Measurements from ENCODE around the gene TTC21A. TPM values are rescaled to one million over a fixed set of nuclear protein-coding genes. Genes with fewer than 3 reads are reported as not detected.

The TTC21A gene
- total RNA-seq, 2 experiments from 2014 or later = 1.7 to 1.8 TPM

DNA sequence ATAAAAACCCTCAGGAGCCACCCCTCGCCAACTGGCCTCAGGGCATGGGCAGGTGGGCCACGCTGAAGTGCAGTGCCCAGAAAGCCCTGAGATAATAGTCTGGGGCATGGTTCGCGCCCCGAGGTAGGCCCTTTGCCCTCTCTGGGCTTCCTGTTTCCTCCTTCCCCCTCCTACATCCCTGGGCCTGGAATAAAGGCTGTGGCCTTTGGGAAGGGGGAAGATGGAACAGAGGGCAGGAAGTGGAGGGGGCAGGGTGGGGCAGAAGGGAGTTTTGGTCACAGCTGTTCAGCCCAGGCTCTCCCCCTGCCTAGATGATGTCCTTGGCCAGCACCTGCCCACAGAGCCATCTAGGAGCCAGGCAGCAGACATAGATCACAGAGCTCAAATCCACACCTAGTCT lies 34.6 kb downstream of the TTC21A start:
- H3K4me1 Mint-ChIP-seq (ENCODE audit: low read depth) = peaks cover 65% of the 10 kb centered on the region
- H3K36me3 Mint-ChIP-seq = peaks cover 59% of the 10 kb centered on the region
- H3K9me3 Mint-ChIP-seq = no peaks in the 10 kb centered on the region
- no peak for DNase-seq
- peak overlapping the region; percentile 23 for H3K27ac Mint-ChIP-seq
- CTCF ChIA-PET = interaction anchor here (1.6 to 2.7 kb wide), 2 partner anchors 146 to 236 kb away, joined by 3 to 7 read pairs; no protein-coding TSS in a partner anchor
- no peak overlapping the region for H3K4me3 Mint-ChIP-seq
- POLR2A ChIA-PET = no interaction called here
- intact Hi-C loops (cut with micrococcal nuclease) = no loop called here
- H3K27me3 Mint-ChIP-seq = no peaks in the 10 kb centered on the region

DNA sequence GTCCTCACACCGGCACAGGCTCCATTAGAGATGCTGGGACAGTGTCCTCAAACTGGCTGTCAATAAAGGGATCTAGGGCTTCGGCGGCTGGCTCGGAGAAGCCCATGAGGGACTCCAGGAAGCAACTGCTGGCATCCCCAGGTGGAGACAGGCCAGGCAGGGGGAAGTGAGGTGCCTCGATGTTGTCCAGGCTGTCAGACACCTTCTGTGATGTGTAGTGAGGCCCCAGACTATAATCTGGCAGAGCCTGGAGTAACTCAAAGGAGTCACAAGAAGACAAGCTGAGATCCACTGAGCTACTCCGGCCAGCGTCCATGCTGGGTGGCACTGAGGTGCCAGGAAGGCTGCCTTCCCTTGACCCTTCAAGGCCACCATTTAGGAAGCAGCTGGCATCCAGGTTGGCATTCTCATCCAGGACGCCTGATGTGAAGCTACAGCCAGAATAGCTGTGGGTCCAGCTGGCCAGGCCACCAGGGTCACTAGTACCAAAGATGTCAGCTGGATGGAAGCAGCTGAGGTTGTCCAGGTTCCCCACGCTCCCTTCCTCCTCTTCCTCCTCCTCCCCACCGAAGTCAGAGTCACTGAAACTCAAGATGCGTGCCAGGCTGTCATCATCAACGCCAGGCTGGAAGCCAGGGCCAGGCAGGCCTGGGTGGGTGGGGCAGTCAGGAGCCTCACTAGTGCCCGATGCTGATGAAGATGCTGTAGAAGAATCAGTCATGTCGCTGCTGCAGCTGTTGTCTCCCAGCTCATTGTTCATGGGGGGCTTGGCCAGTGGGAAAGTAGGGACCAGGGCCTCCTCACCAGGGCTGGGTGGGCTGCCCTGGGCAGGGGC lies 35.8 kb downstream of the TTC21A start:
- intact Hi-C loops (cut with micrococcal nuclease) = no loop called here
- CTCF ChIA-PET = interaction anchor here (1.4 to 2.7 kb wide), 3 partner anchors 145 to 235 kb away, joined by 3 to 7 read pairs (median 4); no protein-coding TSS in a partner anchor
- POLR2A ChIA-PET = interaction anchor here (1.1 kb wide), 1 partner anchor 8 kb away, joined by 3 read pairs; no protein-coding TSS in a partner anchor
- DNase-seq = no peak
- H3K36me3 Mint-ChIP-seq = peaks cover 68% of the 10 kb centered on the region
- no peaks in the 10 kb centered on the region for H3K9me3 Mint-ChIP-seq
- H3K27ac Mint-ChIP-seq = no peak overlapping the region
- H3K4me1 Mint-ChIP-seq (ENCODE audit: low read depth) = peaks cover 71% of the 10 kb centered on the region
- H3K27me3 Mint-ChIP-seq = no peaks in the 10 kb centered on the region
- no peak overlapping the region for H3K4me3 Mint-ChIP-seq

DNA sequence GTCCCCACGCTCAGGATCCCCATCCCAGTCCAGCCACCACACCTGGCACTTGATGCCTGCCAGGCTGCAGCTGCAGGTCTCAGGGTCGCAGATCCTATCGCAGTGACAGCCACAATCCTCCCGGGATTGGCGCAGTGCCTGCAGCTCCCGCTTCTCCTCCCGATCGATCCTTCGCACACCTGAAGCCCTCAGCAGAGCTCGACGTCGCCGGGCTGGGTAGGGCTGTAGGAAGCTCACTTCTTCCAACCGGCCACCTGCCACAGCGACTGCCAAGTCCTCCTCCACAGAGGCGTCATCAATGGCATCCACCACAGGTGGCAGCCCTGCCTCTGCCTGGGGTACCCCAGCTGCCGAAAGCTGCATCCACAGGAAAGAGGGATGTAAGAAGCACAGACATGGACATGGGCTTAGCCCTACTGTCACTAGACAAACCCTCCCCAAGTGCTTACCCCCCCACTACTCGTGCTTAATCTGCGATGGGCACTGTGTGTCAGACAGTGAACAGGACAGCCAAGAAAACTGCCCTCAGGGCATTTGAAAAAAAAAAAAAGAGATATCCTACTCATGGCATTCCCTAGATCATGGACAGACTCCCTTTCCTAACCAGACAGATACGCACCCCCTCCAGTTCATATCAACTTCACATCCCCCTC lies 36.7 kb downstream of the TTC21A start:
- peaks cover 77% of the 10 kb centered on the region for H3K36me3 Mint-ChIP-seq
- peaks cover 71% of the 10 kb centered on the region for H3K4me1 Mint-ChIP-seq (ENCODE audit: low read depth)
- intact Hi-C loops (cut with micrococcal nuclease) = no loop called here
- H3K27me3 Mint-ChIP-seq = no peaks in the 10 kb centered on the region
- no peak overlapping the region for H3K4me3 Mint-ChIP-seq
- H3K27ac Mint-ChIP-seq = peak overlapping the region; percentile 47
- CTCF ChIA-PET = interaction anchor here (2.7 kb wide), 1 partner anchor 144 kb away, joined by 7 read pairs; no protein-coding TSS in a partner anchor
- DNase-seq = no peak
- no peaks in the 10 kb centered on the region for H3K9me3 Mint-ChIP-seq
- POLR2A ChIA-PET = interaction anchor here (1.1 kb wide), 1 partner anchor 36 kb away, joined by 3 read pairs; the partner anchor contains the start of genes GORASP1 and TTC21A

DNA sequence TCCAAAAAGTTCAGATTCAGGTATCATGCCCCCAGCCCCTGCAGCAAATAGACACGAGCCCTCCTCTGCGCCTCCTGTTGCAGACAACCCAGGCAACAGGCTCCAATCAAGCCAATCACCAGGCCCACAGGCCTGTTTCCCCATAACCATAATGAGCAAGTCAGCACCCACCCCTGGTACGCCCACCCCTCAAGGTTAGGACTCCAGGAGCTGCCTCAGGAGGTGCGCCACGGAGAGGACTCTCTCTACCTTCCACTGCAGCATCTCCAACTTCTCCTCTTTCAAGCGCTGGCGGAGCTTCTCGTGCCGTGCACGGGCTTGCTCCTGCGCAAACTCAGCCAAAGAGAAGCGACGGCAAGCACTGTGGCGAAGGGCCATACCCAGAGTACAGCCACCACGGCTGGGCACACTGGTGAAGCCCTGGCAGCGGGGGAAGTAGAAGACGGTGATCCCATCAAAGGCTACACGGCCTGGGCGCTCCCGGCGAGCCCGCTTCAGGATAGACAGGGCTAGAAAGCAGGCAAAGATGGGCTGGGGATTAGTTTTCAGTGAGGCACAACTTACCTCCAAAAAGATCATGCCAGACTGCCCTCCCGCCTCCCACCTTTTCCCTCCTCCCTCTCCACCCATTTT lies 37.4 kb downstream of the TTC21A start:
- peaks cover 71% of the 10 kb centered on the region for H3K4me1 Mint-ChIP-seq (ENCODE audit: low read depth)
- POLR2A ChIA-PET = interaction anchor here (1.1 kb wide), 1 partner anchor 37 kb away, joined by 3 read pairs; the partner anchor contains the start of genes GORASP1 and TTC21A
- intact Hi-C loops (cut with micrococcal nuclease) = no loop called here
- H3K4me3 Mint-ChIP-seq = no peak overlapping the region
- CTCF ChIA-PET = interaction anchor here (1.3 kb wide), 1 partner anchor 147 kb away, joined by 6 read pairs; no protein-coding TSS in a partner anchor
- peak overlapping the region; percentile 47 for H3K27ac Mint-ChIP-seq
- no peak for DNase-seq
- peaks cover 84% of the 10 kb centered on the region for H3K36me3 Mint-ChIP-seq
- no peaks in the 10 kb centered on the region for H3K27me3 Mint-ChIP-seq
- no peaks in the 10 kb centered on the region for H3K9me3 Mint-ChIP-seq

DNA sequence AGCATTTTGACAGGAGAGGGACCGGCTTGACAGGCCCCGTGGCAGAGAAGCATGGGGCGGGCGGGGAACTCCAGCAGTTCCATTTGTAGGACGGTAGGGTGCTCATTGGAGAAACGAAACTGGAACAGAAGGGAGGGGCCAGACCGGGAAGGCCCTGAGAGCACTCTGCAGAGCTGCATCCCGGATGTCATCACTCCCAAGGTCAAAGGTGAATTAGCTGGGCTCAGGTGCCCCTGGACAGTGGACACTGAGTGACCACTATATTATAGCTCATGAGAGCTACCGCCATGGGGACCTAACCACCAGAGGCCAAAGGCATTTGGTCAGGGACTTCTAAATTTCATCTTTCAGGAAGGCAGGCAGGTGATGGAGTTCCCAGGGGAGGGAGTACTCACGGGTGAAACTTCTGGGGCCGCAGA lies 38.6 kb downstream of the TTC21A start:
- peaks cover 90% of the 10 kb centered on the region for H3K36me3 Mint-ChIP-seq
- H3K9me3 Mint-ChIP-seq = no peaks in the 10 kb centered on the region
- no peak for DNase-seq
- H3K4me3 Mint-ChIP-seq = peak overlapping the region; percentile 8
- ChIA-PET CTCF (interaction anchor here (1.1 to 1.3 kb wide), 2 partner anchors 12 to 146 kb away, joined by 3 to 6 read pairs; no protein-coding TSS in a partner anchor), POLR2A (interaction anchor here (1.8 kb wide), 1 partner anchor 38 kb away, joined by 6 read pairs; the partner anchor contains the start of genes GORASP1 and TTC21A)
- H3K27ac Mint-ChIP-seq = peak overlapping the region; percentile 97
- H3K4me1 Mint-ChIP-seq (ENCODE audit: low read depth) = peaks cover 72% of the 10 kb centered on the region
- intact Hi-C loops (cut with micrococcal nuclease) = no loop called here
- no peaks in the 10 kb centered on the region for H3K27me3 Mint-ChIP-seq

DNA sequence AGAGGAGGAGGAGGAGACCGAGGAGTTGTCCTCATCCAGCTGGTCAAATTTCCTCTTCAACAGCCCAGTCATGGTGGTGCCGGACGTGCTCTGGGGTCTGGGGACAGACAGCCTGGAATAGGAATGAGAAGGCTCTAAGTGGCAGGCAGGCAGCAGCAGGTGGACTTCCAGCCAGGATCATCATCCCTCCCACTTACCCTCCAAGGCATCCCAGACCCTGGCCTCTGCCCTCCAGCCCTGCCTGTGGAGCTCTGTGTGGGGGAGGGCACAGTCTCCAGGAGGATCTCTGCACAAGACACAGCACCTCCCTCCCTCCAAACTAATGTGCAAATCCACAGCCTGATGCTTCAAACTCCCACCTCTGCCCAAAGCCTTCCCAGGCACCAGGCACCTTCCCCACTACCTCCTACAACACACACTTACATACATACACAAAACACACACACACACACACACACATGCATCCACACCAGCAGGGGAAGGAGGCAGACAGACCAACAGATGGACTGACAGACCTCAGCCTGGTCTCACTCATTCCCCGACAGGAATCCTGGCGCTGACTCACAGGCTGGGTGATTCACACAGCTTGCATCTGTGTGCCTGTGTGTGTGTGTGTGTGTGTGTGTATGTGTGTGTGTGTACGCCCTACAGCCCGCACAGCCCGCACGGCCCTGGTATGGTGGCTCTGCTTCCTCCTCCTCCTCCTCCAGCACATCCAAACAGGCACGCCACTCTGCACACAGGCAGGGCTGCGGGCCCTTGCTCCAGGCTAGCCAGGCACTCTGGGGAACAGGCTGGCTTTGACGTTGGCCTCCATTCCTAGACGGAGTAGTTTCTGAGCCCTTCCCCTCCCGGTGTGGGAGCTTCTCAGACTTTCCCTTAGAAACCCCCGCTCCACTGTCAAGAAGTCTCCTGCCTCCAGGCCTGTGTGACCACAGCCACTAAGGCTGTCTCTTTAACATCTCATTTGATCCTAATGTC lies 39.4 kb downstream of the TTC21A start:
- peak; percentile 90 for DNase-seq
- CTCF ChIA-PET = interaction anchor here (0.6 to 1.1 kb wide), 3 partner anchors 11 to 43 kb away, joined by 3 to 4 read pairs (median 3); no protein-coding TSS in a partner anchor
- POLR2A ChIA-PET = interaction anchor here (0.5 to 1.8 kb wide), 5 partner anchors 8 to 44 kb away, joined by 3 to 6 read pairs (median 3); partner anchors contain the start of genes GORASP1 and TTC21A
- Mint-ChIP-seq H3K27me3 (no peaks in the 10 kb centered on the region), H3K4me3 (peak overlapping the region; percentile 92), H3K9me3 (no peaks in the 10 kb centered on the region), H3K4me1 (ENCODE audit: low read depth) (peaks cover 69% of the 10 kb centered on the region), H3K27ac (peak overlapping the region; percentile 97), H3K36me3 (peaks cover 92% of the 10 kb centered on the region)
- intact Hi-C loops (cut with micrococcal nuclease) = loop anchor here (1.0 kb wide), 2 partner anchors 40 to 120 kb away; partner anchors contain the start of genes GORASP1 and TTC21A

DNA sequence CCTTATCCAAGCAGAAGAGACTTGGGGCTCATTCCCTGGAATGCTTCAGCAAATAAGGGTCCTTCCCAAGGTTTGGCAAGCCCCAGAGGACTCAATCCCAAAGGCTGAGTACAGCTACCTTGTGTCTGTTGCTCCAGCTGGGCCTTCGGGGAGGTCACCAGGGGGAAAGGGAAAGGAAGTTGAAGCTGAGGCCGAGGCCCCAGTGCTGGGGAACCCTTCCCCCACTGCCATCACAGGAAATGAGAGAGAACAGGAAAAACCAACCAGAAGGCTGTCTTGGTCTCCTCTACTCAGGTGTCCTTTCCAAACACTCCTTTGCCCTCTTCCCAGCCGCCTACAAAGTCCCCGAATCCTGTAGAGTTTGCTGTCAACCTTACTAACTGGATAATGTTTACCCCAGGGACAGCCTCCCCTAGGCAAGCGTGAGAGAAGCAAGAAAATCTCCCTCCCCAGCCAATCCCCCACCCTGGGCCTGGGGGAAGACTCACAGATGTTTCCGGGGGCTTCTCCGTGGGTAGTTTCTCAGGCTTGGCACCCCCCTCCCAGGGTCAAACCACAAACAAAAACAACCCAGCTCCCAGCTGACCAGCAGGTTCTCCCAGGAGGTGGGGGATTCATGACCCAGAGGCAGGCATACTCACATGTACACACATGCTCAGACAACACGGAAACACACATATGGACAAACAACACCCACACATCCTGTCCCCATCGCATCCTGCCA lies 40.4 kb downstream of the TTC21A start:
- POLR2A ChIA-PET = interaction anchor here (0.5 to 2.1 kb wide), 6 partner anchors 9 to 262 kb away, joined by 3 to 7 read pairs (median 4); partner anchors contain the start of genes GORASP1 and TTC21A
- Mint-ChIP-seq H3K4me1 (ENCODE audit: low read depth) (peaks cover 66% of the 10 kb centered on the region), H3K27me3 (no peaks in the 10 kb centered on the region), H3K4me3 (peak overlapping the region; percentile 92), H3K9me3 (no peaks in the 10 kb centered on the region), H3K27ac (peak overlapping the region; percentile 97), H3K36me3 (peaks cover 92% of the 10 kb centered on the region)
- CTCF ChIA-PET = interaction anchor here (1.1 to 1.4 kb wide), 2 partner anchors 42 to 140 kb away, joined by 4 to 10 read pairs; no protein-coding TSS in a partner anchor
- DNase-seq = peak; percentile 75
- intact Hi-C loops (cut with micrococcal nuclease) = loop anchor here (1.0 kb wide), 2 partner anchors 41 to 119 kb away; partner anchors contain the start of genes GORASP1 and TTC21A

DNA sequence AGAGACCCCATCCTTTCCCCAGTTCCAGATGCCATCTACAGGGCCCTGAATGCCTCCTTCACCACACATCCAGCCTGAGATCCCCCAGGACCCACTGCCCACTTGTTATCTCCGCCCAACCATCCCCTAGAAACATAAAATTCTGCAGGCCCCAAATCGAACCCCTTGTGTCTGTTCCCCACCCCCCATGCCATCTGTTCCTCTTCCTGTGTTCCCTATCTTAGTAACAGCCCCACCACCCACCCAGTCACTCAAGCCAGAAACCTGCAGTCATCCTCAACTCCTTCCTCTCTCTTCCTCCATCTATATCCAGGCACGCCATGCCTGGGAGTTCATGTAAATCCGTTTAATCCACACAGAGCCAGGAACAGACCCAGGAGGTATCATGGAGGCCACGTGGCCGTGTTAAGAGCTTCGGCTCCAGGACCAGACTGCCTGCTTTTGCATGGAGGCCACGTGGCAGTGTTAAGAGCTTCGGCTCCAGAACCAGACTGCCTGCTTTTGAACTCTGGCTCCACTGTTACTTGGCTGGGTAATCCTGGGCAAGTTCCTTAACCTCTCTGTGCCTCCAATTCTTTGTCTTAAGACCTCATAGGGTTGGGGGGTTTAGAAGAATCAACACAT lies 41.1 kb downstream of the TTC21A start:
- H3K27ac Mint-ChIP-seq = peak overlapping the region; percentile 97
- peaks cover 63% of the 10 kb centered on the region for H3K4me1 Mint-ChIP-seq (ENCODE audit: low read depth)
- POLR2A ChIA-PET = interaction anchor here (1.5 to 2.1 kb wide), 2 partner anchors 9 to 40 kb away, joined by 3 to 7 read pairs; partner anchors contain the start of genes GORASP1 and TTC21A
- peak overlapping the region; percentile 92 for H3K4me3 Mint-ChIP-seq
- CTCF ChIA-PET = interaction anchor here (1.2 to 1.4 kb wide), 2 partner anchors 32 to 140 kb away, joined by 3 to 10 read pairs; no protein-coding TSS in a partner anchor
- intact Hi-C loops (cut with micrococcal nuclease) = no loop called here
- peaks cover 85% of the 10 kb centered on the region for H3K36me3 Mint-ChIP-seq
- H3K9me3 Mint-ChIP-seq = no peaks in the 10 kb centered on the region
- no peak for DNase-seq
- H3K27me3 Mint-ChIP-seq = no peaks in the 10 kb centered on the region

DNA sequence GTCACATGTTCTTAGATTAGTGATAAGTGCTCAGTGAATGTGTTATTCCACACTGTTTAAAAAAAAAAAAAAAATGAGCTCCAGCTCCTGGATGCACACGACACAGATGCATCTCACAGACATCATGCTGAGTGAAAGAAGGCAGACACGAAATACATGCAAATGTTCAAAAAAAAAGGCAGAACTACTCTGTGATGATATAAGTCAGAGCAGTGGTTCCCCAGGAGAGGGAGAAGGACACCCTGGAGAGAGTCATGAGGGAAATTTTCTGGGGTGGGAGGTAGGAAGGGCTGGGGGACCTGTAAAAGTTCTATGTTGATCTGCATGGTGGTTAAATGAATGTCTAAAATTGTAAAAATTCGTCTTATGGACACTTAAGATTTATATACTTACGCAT lies 41.6 kb downstream of the TTC21A start:
- ChIA-PET POLR2A (interaction anchor here (2.1 kb wide), 1 partner anchor 41 kb away, joined by 7 read pairs; the partner anchor contains the start of genes GORASP1 and TTC21A), CTCF (interaction anchor here (1.2 to 1.4 kb wide), 2 partner anchors 33 to 139 kb away, joined by 3 to 10 read pairs; no protein-coding TSS in a partner anchor)
- peak overlapping the region; percentile 92 for H3K4me3 Mint-ChIP-seq
- peak overlapping the region; percentile 97 for H3K27ac Mint-ChIP-seq
- peaks cover 81% of the 10 kb centered on the region for H3K36me3 Mint-ChIP-seq
- no peaks in the 10 kb centered on the region for H3K27me3 Mint-ChIP-seq
- intact Hi-C loops (cut with micrococcal nuclease) = no loop called here
- H3K9me3 Mint-ChIP-seq = no peaks in the 10 kb centered on the region
- DNase-seq = no peak
- peaks cover 62% of the 10 kb centered on the region for H3K4me1 Mint-ChIP-seq (ENCODE audit: low read depth)

Measured in activated CD4-positive, alpha-beta memory T cell treated with anti-CD3 and anti-CD28 coated beads for 36 hours (primary cell).